HepG2 (cell line): ENCODE results near the gene DNAAF3. TPM values are rescaled to one million over a fixed set of nuclear protein-coding genes. Genes with fewer than 3 reads are reported as not detected.

Source experiments
- ATAC-seq: fragments of 200-7000 bp; cut with Tn5 transposase; 3 replicates; pipeline ENCODE4 v1.9.1; 2020; ENCODE audit warnings: mild to moderate bottlenecking, moderate library complexity
- BruUV-seq: library from RNA; stranded (reverse); fragments of 400-500 nt; replicated peaks from 2 replicates; lab custom pipeline; 2021; lab: Mats Ljungman, UMichigan
- CTCF ChIA-PET: fragments of 300-600 bp; formaldehyde crosslinking; extraction: SDS; loops from one replicate; lab custom pipeline; 2021; ENCODE audit warnings: low total read pairs, inconsistent platforms, low intra/inter-chr PET ratio; lab: Yijun Ruan, JAX
- POLR2A ChIA-PET: fragments of 350-600 bp; sonication (Branson Sonifier 250); formaldehyde crosslinking; loops from one replicate; lab custom pipeline; 2020; ENCODE audit warnings: antibody characterized with exemption, inconsistent platforms; lab: Yijun Ruan, JAX
- DNase-seq: peaks from one replicate; pipeline ENCODE4 v3.0.0-alpha.2; 2015; ENCODE audit warnings: low spot score
- FAIRE-seq: peaks from 3 replicates; lab custom pipeline; 2011; peaks lifted over from hg19 to GRCh38; lab: Jason Lieb, UNC
- H2AFZ ChIP-seq: one replicate; pipeline ENCODE4 v1.6.1; 2011; ENCODE audit warnings: low read length, inconsistent platforms
- H3K27ac ChIP-seq: fragments of 300-600 bp; 3 replicates; pipeline ENCODE4 v1.8.0; 2011; ENCODE audit warnings: mixed run types, mild to moderate bottlenecking, mixed read lengths, low read length, inconsistent platforms; ENCODE audit not compliant: insufficient read depth; ENCODE audit errors: extremely low read length
- H3K27me3 ChIP-seq, 2 experiments: fragments of 200-600 bp in 1 of 2; 2 replicates in 1 of 2; 3 replicates in 1 of 2; pipeline versions ENCODE4 v1.6.0 to v1.8.0; 2011; ENCODE audit warnings: low read length in 2 of 2, mild to moderate bottlenecking in 2 of 2, moderate library complexity in 2 of 2, inconsistent platforms in 1 of 2; ENCODE audit not compliant: insufficient read depth in 2 of 2, control insufficient read depth in 1 of 2
- H3K36me3 ChIP-seq, 2 experiments: fragments of 200-600 bp in 1 of 2; replicated peaks in 1 of 2; 2 replicates in 1 of 2; 3 replicates in 1 of 2; pipeline versions ENCODE4 v1.5.1 to v1.8.0; 2011; ENCODE audit warnings: low read length in 2 of 2, inconsistent platforms in 1 of 2; ENCODE audit not compliant: insufficient read depth in 2 of 2, control insufficient read depth in 1 of 2
- H3K4me1 ChIP-seq: 2 replicates; pipeline ENCODE4 v1.5.1; 2012; ENCODE audit warnings: low read length, inconsistent platforms; ENCODE audit not compliant: insufficient read depth
- H3K4me2 ChIP-seq: 2 replicates; pipeline ENCODE4 v1.6.0; 2011; ENCODE audit warnings: low read depth, low read length, inconsistent platforms
- H3K4me3 ChIP-seq, 3 experiments: fragments of 200-600 bp in 1 of 3; sonication (generic), shearing (Covaris generic) in 1 of 3; replicated peaks in 1 of 3; 2 replicates each; pipeline ENCODE4 v1.5.1; 2011 to 2016; ENCODE audit warnings: low read length in 3 of 3, inconsistent platforms in 2 of 3, low read depth in 2 of 3, mild to moderate bottlenecking in 2 of 3, control low read depth in 1 of 3, mixed read lengths in 1 of 3; ENCODE audit not compliant: insufficient read depth in 1 of 3
- H3K79me2 ChIP-seq: one replicate; pipeline ENCODE4 v1.6.1; 2011; ENCODE audit warnings: low read length, inconsistent platforms; ENCODE audit not compliant: insufficient read depth
- H3K9ac ChIP-seq: 2 replicates; pipeline ENCODE4 v1.6.0; 2011; ENCODE audit warnings: mild to moderate bottlenecking, low read depth, low read length, inconsistent platforms; ENCODE audit not compliant: insufficient read depth
- H3K9me3 ChIP-seq: 2 replicates; pipeline ENCODE4 v1.5.1; 2012; ENCODE audit warnings: mild to moderate bottlenecking, low read length
- H4K20me1 ChIP-seq: 2 replicates; pipeline ENCODE4 v1.6.0; 2011; ENCODE audit warnings: inconsistent platforms, mild to moderate bottlenecking, low read length, moderate library complexity; ENCODE audit not compliant: insufficient read depth
- NR2F6 ChIP-seq, 2 experiments: IDR thresholded peaks; 2 replicates each; pipeline ENCODE4 v1.6.1; 2016; ENCODE audit warnings: antibody characterized with exemption in 1 of 2, mild to moderate bottlenecking in 1 of 2
- RERE ChIP-seq: IDR thresholded peaks from 2 replicates; pipeline ENCODE4 v1.6.1; 2016; ENCODE audit warnings: low read depth, missing genetic modification reagents, missing compliant biosample characterization
- RXRB ChIP-seq: IDR thresholded peaks from 2 replicates; pipeline ENCODE4 v1.6.1; 2016; ENCODE audit warnings: borderline replicate concordance, missing genetic modification reagents, missing compliant biosample characterization
- SALL1 ChIP-seq: sonication (generic); formaldehyde crosslinking; IDR thresholded peaks from 2 replicates; pipeline ENCODE4 v1.8.0; 2022; ENCODE audit warnings: mild to moderate bottlenecking, missing genetic modification reagents
- SETDB1 ChIP-seq: sonication (generic); formaldehyde crosslinking; IDR thresholded peaks from 2 replicates; pipeline ENCODE4 v1.5.1; 2020; ENCODE audit warnings: missing genetic modification reagents, mild to moderate bottlenecking, borderline replicate concordance
- SMAD3 ChIP-seq: sonication (generic); formaldehyde crosslinking; IDR thresholded peaks from 2 replicates; pipeline ENCODE4 v1.4.0; 2020; ENCODE audit warnings: missing genetic modification reagents
- SOX5 ChIP-seq: IDR thresholded peaks from 2 replicates; pipeline ENCODE4 v1.6.1; 2016; ENCODE audit warnings: borderline replicate concordance
- TERF1 ChIP-seq: sonication (generic); formaldehyde crosslinking; IDR thresholded peaks from 2 replicates; pipeline ENCODE4 v1.8.0; 2022; ENCODE audit warnings: mild to moderate bottlenecking, missing genetic modification reagents, moderate library complexity
- ZKSCAN8 ChIP-seq: IDR thresholded peaks from 2 replicates; pipeline ENCODE4 v1.6.1; 2016; ENCODE audit warnings: borderline replicate concordance, missing genetic modification reagents, missing compliant biosample characterization
- ZNF124 ChIP-seq: sonication (generic); formaldehyde crosslinking; IDR thresholded peaks from 2 replicates; pipeline ENCODE4 v1.4.0; 2020; ENCODE audit warnings: missing genetic modification reagents
- ZNF280D ChIP-seq: sonication (generic); formaldehyde crosslinking; IDR thresholded peaks from 2 replicates; pipeline ENCODE4 v1.5.1; 2020; ENCODE audit warnings: mild to moderate bottlenecking, missing genetic modification reagents
- ZNF660 ChIP-seq: sonication (generic); formaldehyde crosslinking; IDR thresholded peaks from 2 replicates; pipeline ENCODE4 v1.5.1; 2020; ENCODE audit warnings: mild to moderate bottlenecking, low read depth, missing genetic modification reagents, borderline replicate concordance
- WGBS: methylation state at CpG from one replicate; pipeline ENCODE4 v1.1.6; 2017; ENCODE audit warnings: low lambda C conversion rate; 5-methylcytosine and 5-hydroxymethylcytosine counted together
- in situ Hi-C: cut with HindIII; loops from 2 replicates; pipeline ENCODE4 v1.10.0; 2017; ENCODE audit warnings: low pct_unique_long_range_greater_than_20kb; ENCODE audit not compliant: extremely low pct_ligation_motif_present
- intact Hi-C: fragments of 100-400 bp; cut with micrococcal nuclease; formaldehyde crosslinking; loops from one replicate; pipeline ENCODE4 v1.10.0; 2022; ENCODE audit not compliant: unreplicated experiment
- polyA plus RNA-seq, 8 experiments: library from polyadenylated mRNA; depleted of rRNA in 3 of 8; stranded (reverse) in 7 of 8; unstranded in 1 of 8; fragments of >200 nt; fragmentation: Illumina TruSeq in 4 of 8; extraction: Trizol in 4 of 8; gene quantifications; 2 replicates each; pipeline versions ENCODE4 v1.2.1 to v1.2.3, GENCODE V29; 2011 to 2016; ENCODE audit warnings: low read depth in 4 of 8, missing spikeins in 1 of 8, mixed read lengths in 1 of 8; ENCODE audit not compliant: insufficient read depth in 1 of 8
- total RNA-seq, 5 experiments: library from RNA; depleted of rRNA; stranded (reverse); fragments of >200 nt; fragmentation: Illumina TruSeq; extraction: Trizol; gene quantifications; 2 replicates each; pipeline ENCODE4 v1.2.3, GENCODE V29; 2016; ENCODE audit warnings: low read depth in 1 of 5

The DNAAF3 gene
- total and polyA plus RNA-seq, 2 of the 13 experiments (the other 11 are each of a cell fraction or from before 2014, with no cell fraction given): 0.30 to 0.40 TPM

GRCh38 chr19:55212447-55212846, 46.0 kb upstream of the DNAAF3 start (continued):
- TF ChIP-seq ZNF280D (peak; percentile 88), SETDB1 (no peak), NR2F6 (IDR thresholded peaks at IDR 0.05) (no peak), NR2F6 (CRISPR knock-in tag; IDR thresholded peaks at IDR 0.05) (peak; percentile 26; the same call in 1 of the 2 replicates), ZKSCAN8 (CRISPR knock-in tag) (0 out of 2 replicates have a peak, but pooled peaks have one; percentile 30), SMAD3 (CRISPR knock-in tag) (peak; percentile 31; the same call in 1 of the 2 replicates), SALL1 (CRISPR knock-in tag) (peak; percentile 43; the same call in 1 of the 2 replicates), SOX5 (CRISPR knock-in tag) (peak; percentile 39; the same call in 1 of the 2 replicates)

- in situ Hi-C loops (no loop called here), intact Hi-C loops (no loop called here)
- Histone ChIP-seq H3K36me3 (peaks cover 3 to 10% of the 10 kb centered on the region in 2 experiments; a peak in 3 of 5 replicates), H4K20me1 (no peaks in the 10 kb centered on the region), H3K9me3 (no peaks in the 10 kb centered on the region), H3K4me2 (peak overlapping the region; percentile 93), H3K79me2 (peaks cover 10% of the 10 kb centered on the region), H3K9ac (peak overlapping the region; percentile 84), H2AFZ (no peak overlapping the region), H3K27me3 (no peaks in the 10 kb centered on the region; a peak in 1 of 5 replicates), H3K4me1 (peaks cover 65% of the 10 kb centered on the region), H3K4me3 (peak overlapping the region; percentile 19 to 69 (median 21); a peak in 3 of 6 replicates), H3K27ac (peak overlapping the region; percentile 85)
- 21% methylated on average over 17 of the region's 17 CpGs for whole genome bisulfite sequencing
- FAIRE-seq (no peak), ATAC-seq (peak; percentile 50), DNase-seq (peak; percentile 91)
- ChIA-PET POLR2A (interaction anchor here (0.6 to 3.3 kb wide), 19 partner anchors 11 to 344 kb away, joined by 3 to 43 read pairs (median 4); partner anchors contain the start of genes HSPBP1, ISOC2, KMT5C and PPP6R1), CTCF (no interaction called here)
- no TSS peak for BruUV-seq
- TF ChIP-seq RERE (CRISPR knock-in tag) (no peak), TERF1 (CRISPR knock-in tag) (no peak), ZNF124 (no peak), RXRB (no peak), ZNF660 (no peak)
Observed at GRCh38 chr19:55209693-55210472, 43.5 kb upstream of the DNAAF3 start.
